K562 (cell line): ENCODE results near the gene OCEL1. TPM values are rescaled to one million over a fixed set of nuclear protein-coding genes. Genes with fewer than 3 reads are reported as not detected.

Source experiments
- CBX2 ChIP-seq: fragments of 200-600 bp; sonication (generic); IDR thresholded peaks from one replicate; pipeline ENCODE4 v1.6.1; 2012; ENCODE audit warnings: mild to moderate bottlenecking, low read length, inconsistent platforms; ENCODE audit not compliant: insufficient read depth, poor library complexity, severe bottlenecking
- DACH1 ChIP-seq: fragments of 450-650 bp; IDR thresholded peaks from 2 replicates; pipeline ENCODE4 v1.6.1; 2018; ENCODE audit not compliant: partially characterized antibody
- DIDO1 ChIP-seq: fragments of 450-650 bp; IDR thresholded peaks from 2 replicates; pipeline ENCODE4 v1.6.1; 2016; ENCODE audit warnings: low read depth, missing biosample characterization, missing genetic modification characterization
- FOXA1 ChIP-seq: fragments of 450-650 bp; IDR thresholded peaks from 2 replicates; pipeline ENCODE4 v1.6.1; 2016; ENCODE audit warnings: mild to moderate bottlenecking, borderline replicate concordance
- GTF2E2 ChIP-seq: fragments of 200-800 bp; sonication (Bioruptor generic); IDR thresholded peaks from 2 replicates; pipeline ENCODE4 v1.6.1; 2016; ENCODE audit warnings: missing genetic modification characterization, missing compliant biosample characterization
- HNRNPH1 ChIP-seq: fragments of 200-400 bp; formaldehyde crosslinking; optimal IDR thresholded peaks from 2 replicates; pipeline ENCODE3; 2017; ENCODE audit warnings: low read depth, mild to moderate bottlenecking, low read length, moderate library complexity
- HNRNPUL1 ChIP-seq: fragments of 200-400 bp; formaldehyde crosslinking; IDR thresholded peaks from 2 replicates; pipeline ENCODE4 v1.6.1; 2017; ENCODE audit warnings: low read length
- HOXB6 ChIP-seq: fragments of 250-450 bp; sonication (Bioruptor Pico); IDR thresholded peaks from 2 replicates; pipeline ENCODE4 v1.5.1; 2022; ENCODE audit warnings: mild to moderate bottlenecking, borderline replicate concordance
- MNT ChIP-seq, 2 experiments: fragments of 450-650 bp; conservative IDR thresholded peaks; 2 replicates each; pipeline ENCODE4 v1.6.1; 2017; ENCODE audit warnings: mild to moderate bottlenecking in 2 of 2, moderate library complexity in 2 of 2
- MTF1 ChIP-seq: fragments of 250-450 bp; sonication (Bioruptor Pico); IDR thresholded peaks from 2 replicates; pipeline ENCODE4 v1.9.0; 2021; ENCODE audit warnings: moderate library complexity, mild to moderate bottlenecking, inconsistent platforms, borderline replicate concordance
- TAF9B ChIP-seq: fragments of 450-650 bp; IDR thresholded peaks from 2 replicates; pipeline ENCODE4 v1.6.1; 2018; ENCODE audit warnings: mild to moderate bottlenecking; ENCODE audit not compliant: partially characterized antibody
- ZBTB8A ChIP-seq: fragments of 450-650 bp; IDR thresholded peaks from 2 replicates; pipeline ENCODE4 v1.6.1; 2018; ENCODE audit warnings: mild to moderate bottlenecking, moderate library complexity; ENCODE audit not compliant: partially characterized antibody
- ZNF224 ChIP-seq: sonication (generic); formaldehyde crosslinking; IDR thresholded peaks from 2 replicates; pipeline ENCODE4 v1.8.0; 2022; ENCODE audit warnings: mild to moderate bottlenecking, missing genetic modification reagents
- ZNF436 ChIP-seq: fragments of 250-450, 450-650 bp; sonication (Bioruptor Pico); formaldehyde crosslinking; IDR thresholded peaks from 2 replicates; pipeline ENCODE4 v1.7.0; 2020; ENCODE audit warnings: mild to moderate bottlenecking
- ZNF561 ChIP-seq: fragments of 450-650 bp; formaldehyde crosslinking; conservative IDR thresholded peaks from 2 replicates; pipeline ENCODE4 v1.4.0; 2020; ENCODE audit warnings: mild to moderate bottlenecking, moderate library complexity
- polyA plus RNA-seq, 8 experiments: library from polyadenylated mRNA; depleted of rRNA in 4 of 8; stranded (reverse) in 5 of 8; unstranded in 3 of 8; fragments of >200 nt; fragmentation: Nextera tagmentation in 2 of 8; fragmentation: Illumina TruSeq in 1 of 8; extraction: Ambion mirVana in 2 of 8; extraction: Trizol in 1 of 8; gene quantifications; 2 replicates each; pipeline versions ENCODE4 v1.2.1 to v1.2.3, GENCODE V29; 2011 to 2014; ENCODE audit warnings: inconsistent platforms in 1 of 8, missing spikeins in 1 of 8
- total RNA-seq, 7 experiments: library from RNA; depleted of rRNA in 6 of 7; stranded (reverse); fragments of >200 nt in 6 of 7; fragmentation: Illumina TruSeq in 2 of 7; extraction: Trizol in 2 of 7; gene quantifications; 2 replicates each; pipeline versions ENCODE4 v1.2.1 to v1.2.3, GENCODE V29; 2011 to 2021; ENCODE audit warnings: low replicate concordance in 1 of 7
- TF ChIP-seq, protein P1 (sequence below): sonication (generic); formaldehyde crosslinking; IDR thresholded peaks from 2 replicates; pipeline ENCODE4 v1.8.1; 2023; ENCODE audit warnings: mild to moderate bottlenecking, missing genetic modification reagents
- TF ChIP-seq, protein P2 (sequence below): IDR thresholded peaks from 2 replicates; pipeline ENCODE4 v1.6.1; 2012; ENCODE audit warnings: low read depth, low read length, improper control_type of control experiment, borderline replicate concordance

OCEL1 gene
- total and polyA plus RNA-seq, 9 of the 15 experiments (the other 6 are each of a cell fraction or from before 2014, with no cell fraction given): 8.0 to 38.0 (median 12.4) TPM

- TF ChIP-seq, protein P1, sequence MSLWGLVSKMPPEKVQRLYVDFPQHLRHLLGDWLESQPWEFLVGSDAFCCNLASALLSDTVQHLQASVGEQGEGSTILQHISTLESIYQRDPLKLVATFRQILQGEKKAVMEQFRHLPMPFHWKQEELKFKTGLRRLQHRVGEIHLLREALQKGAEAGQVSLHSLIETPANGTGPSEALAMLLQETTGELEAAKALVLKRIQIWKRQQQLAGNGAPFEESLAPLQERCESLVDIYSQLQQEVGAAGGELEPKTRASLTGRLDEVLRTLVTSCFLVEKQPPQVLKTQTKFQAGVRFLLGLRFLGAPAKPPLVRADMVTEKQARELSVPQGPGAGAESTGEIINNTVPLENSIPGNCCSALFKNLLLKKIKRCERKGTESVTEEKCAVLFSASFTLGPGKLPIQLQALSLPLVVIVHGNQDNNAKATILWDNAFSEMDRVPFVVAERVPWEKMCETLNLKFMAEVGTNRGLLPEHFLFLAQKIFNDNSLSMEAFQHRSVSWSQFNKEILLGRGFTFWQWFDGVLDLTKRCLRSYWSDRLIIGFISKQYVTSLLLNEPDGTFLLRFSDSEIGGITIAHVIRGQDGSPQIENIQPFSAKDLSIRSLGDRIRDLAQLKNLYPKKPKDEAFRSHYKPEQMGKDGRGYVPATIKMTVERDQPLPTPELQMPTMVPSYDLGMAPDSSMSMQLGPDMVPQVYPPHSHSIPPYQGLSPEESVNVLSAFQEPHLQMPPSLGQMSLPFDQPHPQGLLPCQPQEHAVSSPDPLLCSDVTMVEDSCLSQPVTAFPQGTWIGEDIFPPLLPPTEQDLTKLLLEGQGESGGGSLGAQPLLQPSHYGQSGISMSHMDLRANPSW: no peak; the same call in 1 of the 2 replicates
- TF ChIP-seq DIDO1 (tag): no peak
- TF ChIP-seq, protein P2, sequence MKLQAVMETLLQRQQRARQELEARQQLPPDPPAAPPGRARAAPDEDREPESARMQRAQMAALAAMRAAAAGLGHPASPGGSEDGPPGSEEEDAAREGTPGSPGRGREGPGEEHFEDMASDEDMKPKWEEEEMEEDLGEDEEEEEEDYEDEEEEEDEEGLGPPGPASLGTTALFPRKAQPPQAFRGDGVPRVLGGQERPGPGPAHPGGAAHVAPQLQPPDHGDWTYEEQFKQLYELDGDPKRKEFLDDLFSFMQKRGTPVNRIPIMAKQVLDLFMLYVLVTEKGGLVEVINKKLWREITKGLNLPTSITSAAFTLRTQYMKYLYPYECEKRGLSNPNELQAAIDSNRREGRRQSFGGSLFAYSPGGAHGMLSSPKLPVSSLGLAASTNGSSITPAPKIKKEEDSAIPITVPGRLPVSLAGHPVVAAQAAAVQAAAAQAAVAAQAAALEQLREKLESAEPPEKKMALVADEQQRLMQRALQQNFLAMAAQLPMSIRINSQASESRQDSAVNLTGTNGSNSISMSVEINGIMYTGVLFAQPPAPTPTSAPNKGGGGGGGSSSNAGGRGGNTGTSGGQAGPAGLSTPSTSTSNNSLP: no peak
- no peak for TF ChIP-seq HNRNPUL1
- TF ChIP-seq GTF2E2: no peak
- no peak for TF ChIP-seq TAF9B
- peak in 1 of 2 experiments; percentile 71 for TF ChIP-seq MNT (conservative IDR thresholded peaks at IDR 0.05)
- no peak for TF ChIP-seq ZNF436 (CRISPR knock-in tag)
- TF ChIP-seq MTF1 (CRISPR knock-in tag): no peak
- TF ChIP-seq ZNF224: no peak
- TF ChIP-seq ZBTB8A: no peak
- TF ChIP-seq CBX2: no peak
- no peak for TF ChIP-seq DACH1
- TF ChIP-seq FOXA1: no peak
- TF ChIP-seq ZNF561 (CRISPR knock-in tag): no peak
- no peak for TF ChIP-seq HOXB6 (CRISPR knock-in tag)
- no peak for TF ChIP-seq HNRNPH1
These were observed at the start of gene OCEL1 (continued) for GRCh38 chr19:17226002-17226933.
